HepG2 (cell line): Measurements from ENCODE around the gene RIC3. TPM values are rescaled to one million over a fixed set of nuclear protein-coding genes. Genes with fewer than 3 reads are reported as not detected.

Source experiments
- ATAC-seq: fragments of 200-7000 bp; cut with Tn5 transposase; 3 replicates; pipeline ENCODE4 v1.9.1; 2020; ENCODE audit warnings: mild to moderate bottlenecking, moderate library complexity
- BruUV-seq: library from RNA; stranded (reverse); fragments of 400-500 nt; replicated peaks from 2 replicates; lab custom pipeline; 2021; lab: Mats Ljungman, UMichigan
- CTCF ChIA-PET: fragments of 300-600 bp; formaldehyde crosslinking; extraction: SDS; loops from one replicate; lab custom pipeline; 2021; ENCODE audit warnings: low total read pairs, inconsistent platforms, low intra/inter-chr PET ratio; lab: Yijun Ruan, JAX
- POLR2A ChIA-PET: fragments of 350-600 bp; sonication (Branson Sonifier 250); formaldehyde crosslinking; loops from one replicate; lab custom pipeline; 2020; ENCODE audit warnings: antibody characterized with exemption, inconsistent platforms; lab: Yijun Ruan, JAX
- DNase-seq: peaks from one replicate; pipeline ENCODE4 v3.0.0-alpha.2; 2015; ENCODE audit warnings: low spot score
- FAIRE-seq: peaks from 3 replicates; lab custom pipeline; 2011; peaks lifted over from hg19 to GRCh38; lab: Jason Lieb, UNC
- H2AFZ ChIP-seq: one replicate; pipeline ENCODE4 v1.6.1; 2011; ENCODE audit warnings: low read length, inconsistent platforms
- H3K27ac ChIP-seq: fragments of 300-600 bp; 3 replicates; pipeline ENCODE4 v1.8.0; 2011; ENCODE audit warnings: mixed run types, mild to moderate bottlenecking, mixed read lengths, low read length, inconsistent platforms; ENCODE audit not compliant: insufficient read depth; ENCODE audit errors: extremely low read length
- H3K27me3 ChIP-seq, 2 experiments: fragments of 200-600 bp in 1 of 2; 2 replicates in 1 of 2; 3 replicates in 1 of 2; pipeline versions ENCODE4 v1.6.0 to v1.8.0; 2011; ENCODE audit warnings: low read length in 2 of 2, mild to moderate bottlenecking in 2 of 2, moderate library complexity in 2 of 2, inconsistent platforms in 1 of 2; ENCODE audit not compliant: insufficient read depth in 2 of 2, control insufficient read depth in 1 of 2
- H3K36me3 ChIP-seq, 2 experiments: fragments of 200-600 bp in 1 of 2; replicated peaks in 1 of 2; 2 replicates in 1 of 2; 3 replicates in 1 of 2; pipeline versions ENCODE4 v1.5.1 to v1.8.0; 2011; ENCODE audit warnings: low read length in 2 of 2, inconsistent platforms in 1 of 2; ENCODE audit not compliant: insufficient read depth in 2 of 2, control insufficient read depth in 1 of 2
- H3K4me1 ChIP-seq: 2 replicates; pipeline ENCODE4 v1.5.1; 2012; ENCODE audit warnings: low read length, inconsistent platforms; ENCODE audit not compliant: insufficient read depth
- H3K4me2 ChIP-seq: 2 replicates; pipeline ENCODE4 v1.6.0; 2011; ENCODE audit warnings: low read depth, low read length, inconsistent platforms
- H3K4me3 ChIP-seq, 3 experiments: fragments of 200-600 bp in 1 of 3; sonication (generic), shearing (Covaris generic) in 1 of 3; replicated peaks in 1 of 3; 2 replicates each; pipeline ENCODE4 v1.5.1; 2011 to 2016; ENCODE audit warnings: low read length in 3 of 3, inconsistent platforms in 2 of 3, low read depth in 2 of 3, mild to moderate bottlenecking in 2 of 3, control low read depth in 1 of 3, mixed read lengths in 1 of 3; ENCODE audit not compliant: insufficient read depth in 1 of 3
- H3K79me2 ChIP-seq: one replicate; pipeline ENCODE4 v1.6.1; 2011; ENCODE audit warnings: low read length, inconsistent platforms; ENCODE audit not compliant: insufficient read depth
- H3K9ac ChIP-seq: 2 replicates; pipeline ENCODE4 v1.6.0; 2011; ENCODE audit warnings: mild to moderate bottlenecking, low read depth, low read length, inconsistent platforms; ENCODE audit not compliant: insufficient read depth
- H3K9me3 ChIP-seq: 2 replicates; pipeline ENCODE4 v1.5.1; 2012; ENCODE audit warnings: mild to moderate bottlenecking, low read length
- H4K20me1 ChIP-seq: 2 replicates; pipeline ENCODE4 v1.6.0; 2011; ENCODE audit warnings: inconsistent platforms, mild to moderate bottlenecking, low read length, moderate library complexity; ENCODE audit not compliant: insufficient read depth
- HNRNPH1 ChIP-seq: fragments of 200-400 bp; formaldehyde crosslinking; optimal IDR thresholded peaks from 2 replicates; pipeline ENCODE3; 2017; ENCODE audit warnings: mild to moderate bottlenecking, low read depth, low read length
- NCOA2 ChIP-seq: sonication (generic); formaldehyde crosslinking; IDR thresholded peaks from 2 replicates; pipeline ENCODE4 v1.8.0; 2022; ENCODE audit warnings: inconsistent platforms
- RFX3 ChIP-seq: IDR thresholded peaks from 2 replicates; pipeline ENCODE4 v1.6.1; 2016; ENCODE audit warnings: missing biosample characterization, missing genetic modification reagents
- SNAPC4 ChIP-seq: sonication (generic); formaldehyde crosslinking; IDR thresholded peaks from 2 replicates; pipeline ENCODE4 v1.4.0; 2020; ENCODE audit warnings: mild to moderate bottlenecking, missing genetic modification reagents
- SP140L ChIP-seq: sonication (generic); formaldehyde crosslinking; IDR thresholded peaks from 2 replicates; pipeline ENCODE4 v1.4.0; 2020; ENCODE audit warnings: missing genetic modification reagents, borderline replicate concordance
- ZBTB33 ChIP-seq: sonication (generic); formaldehyde crosslinking; IDR thresholded peaks from 2 replicates; pipeline ENCODE4 v1.4.0; 2020; ENCODE audit warnings: missing genetic modification reagents
- ZBTB37 ChIP-seq: sonication (generic); formaldehyde crosslinking; IDR thresholded peaks from 2 replicates; pipeline ENCODE4 v1.4.0; 2020; ENCODE audit warnings: mild to moderate bottlenecking, missing genetic modification reagents
- ZNF263 ChIP-seq: sonication (generic); formaldehyde crosslinking; IDR thresholded peaks from 2 replicates; pipeline ENCODE4 v1.4.0; 2020; ENCODE audit warnings: missing genetic modification reagents
- ZNF451 ChIP-seq: sonication (generic); formaldehyde crosslinking; IDR thresholded peaks from 2 replicates; pipeline ENCODE4 v1.5.0; 2020; ENCODE audit warnings: mild to moderate bottlenecking, missing genetic modification reagents
- ZNF468 ChIP-seq: sonication (generic); formaldehyde crosslinking; IDR thresholded peaks from 2 replicates; pipeline ENCODE4 v1.8.0; 2022; ENCODE audit warnings: mild to moderate bottlenecking, moderate library complexity, missing genetic modification reagents
- ZNF510 ChIP-seq: sonication (generic); formaldehyde crosslinking; IDR thresholded peaks from 2 replicates; pipeline ENCODE4 v1.4.0; 2020; ENCODE audit warnings: low read depth, mild to moderate bottlenecking, missing genetic modification reagents
- ZNF543 ChIP-seq: sonication (generic); formaldehyde crosslinking; IDR thresholded peaks from 2 replicates; pipeline ENCODE4 v1.4.0; 2020; ENCODE audit warnings: mild to moderate bottlenecking, missing genetic modification reagents
- ZNF577 ChIP-seq: sonication (generic); formaldehyde crosslinking; IDR thresholded peaks from 2 replicates; pipeline ENCODE4 v1.4.0; 2020; ENCODE audit warnings: mild to moderate bottlenecking, low read depth, missing genetic modification reagents, borderline replicate concordance
- ZSCAN22 ChIP-seq: sonication (generic); formaldehyde crosslinking; IDR thresholded peaks from 2 replicates; pipeline ENCODE4 v1.4.0; 2020; ENCODE audit warnings: mild to moderate bottlenecking, missing genetic modification reagents
- WGBS: methylation state at CpG from one replicate; pipeline ENCODE4 v1.1.6; 2017; ENCODE audit warnings: low lambda C conversion rate; 5-methylcytosine and 5-hydroxymethylcytosine counted together
- in situ Hi-C: cut with HindIII; loops from 2 replicates; pipeline ENCODE4 v1.10.0; 2017; ENCODE audit warnings: low pct_unique_long_range_greater_than_20kb; ENCODE audit not compliant: extremely low pct_ligation_motif_present
- intact Hi-C: fragments of 100-400 bp; cut with micrococcal nuclease; formaldehyde crosslinking; loops from one replicate; pipeline ENCODE4 v1.10.0; 2022; ENCODE audit not compliant: unreplicated experiment
- polyA plus RNA-seq, 8 experiments: library from polyadenylated mRNA; depleted of rRNA in 3 of 8; stranded (reverse) in 7 of 8; unstranded in 1 of 8; fragments of >200 nt; fragmentation: Illumina TruSeq in 4 of 8; extraction: Trizol in 4 of 8; gene quantifications; 2 replicates each; pipeline versions ENCODE4 v1.2.1 to v1.2.3, GENCODE V29; 2011 to 2016; ENCODE audit warnings: low read depth in 4 of 8, missing spikeins in 1 of 8, mixed read lengths in 1 of 8; ENCODE audit not compliant: insufficient read depth in 1 of 8
- total RNA-seq, 5 experiments: library from RNA; depleted of rRNA; stranded (reverse); fragments of >200 nt; fragmentation: Illumina TruSeq; extraction: Trizol; gene quantifications; 2 replicates each; pipeline ENCODE4 v1.2.3, GENCODE V29; 2016; ENCODE audit warnings: low read depth in 1 of 5

Gene RIC3
- total and polyA plus RNA-seq, 2 of the 13 experiments (the other 11 are each of a cell fraction or from before 2014, with no cell fraction given), result not detected

- TF ChIP-seq SP140L (CRISPR knock-in tag) (no peak), ZBTB37 (no peak), ZNF263 (CRISPR knock-in tag) (no peak), NCOA2 (CRISPR knock-in tag) (no peak), RFX3 (CRISPR knock-in tag) (no peak), HNRNPH1 (no peak), ZSCAN22 (CRISPR knock-in tag) (no peak)
- TF ChIP-seq, all 625 proteins: peak for 0
These were observed 88.7 kb downstream of the RIC3 start (continued) for GRCh38 chr11:8080069-8080670.

GRCh38 chr11:8079111-8079675 lies 89.6 kb downstream of the RIC3 start:
- no TSS peak for BruUV-seq
- TF ChIP-seq ZNF510 (CRISPR knock-in tag), result no peak
- TF ChIP-seq ZNF468, result no peak
- TF ChIP-seq ZNF577 (CRISPR knock-in tag), result no peak
- no peak for TF ChIP-seq ZNF543 (CRISPR knock-in tag)
- TF ChIP-seq ZBTB33 (CRISPR knock-in tag), result no peak
- TF ChIP-seq SNAPC4, result no peak
- no peak for TF ChIP-seq ZNF451 (CRISPR knock-in tag)

More at GRCh38 chr11:8079111-8079675, 89.6 kb downstream of the RIC3 start:
- Histone ChIP-seq H3K27ac (no peak overlapping the region), H2AFZ (no peak overlapping the region), H3K4me1 (peaks cover 24% of the 10 kb centered on the region), H3K27me3 (peaks cover 0 to 8% of the 10 kb centered on the region in 2 experiments; a peak in 1 of 5 replicates), H3K4me2 (no peak overlapping the region), H3K4me3 (no peak overlapping the region), H3K79me2 (no peaks in the 10 kb centered on the region), H3K36me3 (no peaks in the 10 kb centered on the region), H3K9ac (no peak overlapping the region), H4K20me1 (no peaks in the 10 kb centered on the region; the same call in 1 of the 2 replicates), H3K9me3 (no peaks in the 10 kb centered on the region)
- ChIA-PET POLR2A (interaction anchor here (0.9 kb wide), 1 partner anchor 92 kb away, joined by 3 read pairs; the partner anchor contains the start of gene EIF3F), CTCF (no interaction called here)
- 7% methylated on average over 1 of the region's 4 CpGs for WGBS
- ATAC-seq, result peak; percentile 53
- in situ Hi-C loops (no loop called here), intact Hi-C loops (no loop called here)
- DNase-seq, result no peak
- no peak for FAIRE-seq
